Cardiac fibroblast (primary cell): ENCODE data around the gene LRP3.

Experiments
- DNase-seq, 2 donors: peaks; one replicate each; pipeline versions ENCODE4 v3.0.0 to v3.0.0-alpha.2; 2010; ENCODE audit warnings: low read depth in 2 of 2
- H3K4me3 ChIP-seq, 2 donors: replicated peaks in 1 of 2; 1 replicate in 1 of 2; 2 replicates in 1 of 2; pipeline ENCODE4 v1.5.1; 2011; ENCODE audit warnings: low read depth in 2 of 2, low read length in 2 of 2, mild to moderate bottlenecking in 2 of 2, moderate library complexity in 1 of 2
- CTCF ChIP-seq: IDR thresholded peaks from one replicate; pipeline ENCODE4 v1.5.1; 2011; ENCODE audit warnings: low read depth, mild to moderate bottlenecking, low read length, inconsistent platforms

LRP3 gene

GRCh38 chr19:33202546-33203507 lies 8.7 kb downstream of the LRP3 start:
- no peak overlapping the region for H3K4me3 ChIP-seq
- no peak for TF ChIP-seq CTCF
- no peak for DNase-seq

DNA sequence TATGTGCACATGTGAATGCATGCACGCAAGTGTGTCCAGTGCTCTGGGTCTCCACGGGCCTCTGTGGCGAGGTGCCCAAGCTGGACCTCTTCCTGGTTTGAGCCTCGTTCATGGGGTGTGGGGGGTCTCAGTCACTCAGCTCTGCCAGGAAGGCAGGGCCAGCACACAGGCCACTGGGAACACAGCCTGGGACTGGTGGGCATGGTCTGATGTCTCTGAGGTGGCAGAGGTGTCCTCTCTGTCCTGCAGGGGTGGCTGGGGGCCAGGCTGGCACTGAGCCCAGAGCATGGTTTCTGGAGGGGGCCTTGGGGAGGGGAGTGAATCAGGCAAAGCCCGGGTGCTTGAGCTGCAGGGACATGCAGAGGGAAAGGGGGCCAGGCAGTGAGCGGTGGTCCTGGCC lies 9.4 kb downstream of the LRP3 start:
- TF ChIP-seq CTCF = no peak
- no peak for DNase-seq
- H3K4me3 ChIP-seq = no peak overlapping the region

GRCh38 chr19:33204136-33204973 lies 10.2 kb downstream of the LRP3 start:
- TF ChIP-seq CTCF = no peak
- no peak for DNase-seq
- H3K4me3 ChIP-seq = no peak overlapping the region

DNA sequence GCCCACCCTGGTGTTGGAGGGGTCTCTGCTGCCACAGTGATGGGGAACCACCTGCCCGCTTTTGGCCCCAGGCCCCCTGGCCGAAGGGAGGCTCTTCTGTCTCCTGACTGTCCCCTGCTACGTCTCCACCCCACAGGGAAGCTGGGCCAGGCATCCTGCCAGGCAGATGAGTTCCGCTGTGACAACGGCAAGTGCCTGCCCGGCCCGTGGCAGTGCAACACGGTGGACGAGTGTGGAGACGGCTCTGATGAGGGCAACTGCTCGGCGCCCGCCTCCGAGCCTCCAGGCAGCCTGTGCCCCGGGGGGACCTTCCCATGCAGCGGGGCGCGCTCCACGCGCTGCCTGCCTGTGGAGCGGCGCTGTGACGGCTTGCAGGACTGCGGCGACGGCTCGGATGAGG lies 11.0 kb downstream of the LRP3 start:
- TF ChIP-seq CTCF = no peak
- no peak overlapping the region for H3K4me3 ChIP-seq
- DNase-seq = no peak

- no peak overlapping the region for H3K4me3 ChIP-seq
- no peak for TF ChIP-seq CTCF
- no peak for DNase-seq
These were observed 11.6 kb downstream of the LRP3 start for GRCh38 chr19:33205531-33206260.

- H3K4me3 ChIP-seq = no peak overlapping the region
- no peak for TF ChIP-seq CTCF
- no peak for DNase-seq
These were observed 12.3 kb downstream of the LRP3 start for GRCh38 chr19:33206261-33207039.
